Posterior cingulate gyrus (tissue), 11 donors: ENCODE measurements around the gene HERC2.
"Not testable (repeated sequence)": the region's sequence is repeated elsewhere in the genome, so short reads cannot be mapped to it uniquely, and the experiment has no call there.

Source experiments
- DNase-seq, 10 donors: peaks; one replicate each; pipeline versions ENCODE4 v3.0.0 to v3.0.0-alpha.2; 2020 to 2021; ENCODE audit warnings: mixed read lengths in 3 of 10
- intact Hi-C: fragments of 100-400 bp; cut with DNase I; formaldehyde crosslinking; loops from one replicate; pipeline ENCODE4 v1.15.1; 2023

Gene HERC2

DNA sequence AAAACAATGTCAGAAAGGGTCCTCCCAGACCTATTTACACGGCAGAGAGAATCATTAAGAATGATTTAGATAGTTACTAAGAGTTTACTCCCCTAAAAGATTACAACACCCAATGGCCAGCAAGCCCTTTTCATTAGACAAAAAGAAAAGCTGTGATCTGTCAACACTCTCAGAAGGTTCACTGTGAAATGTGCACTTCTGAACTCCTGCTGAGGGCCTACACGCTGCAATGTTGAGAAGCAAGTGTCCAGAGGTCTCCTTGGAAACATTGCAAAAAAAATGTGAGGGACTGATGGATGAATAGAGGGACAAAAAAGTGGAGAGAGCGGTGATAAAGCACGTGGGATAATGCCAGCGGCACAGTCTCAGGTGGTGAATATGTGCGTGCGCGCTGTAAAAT is 35.3 kb downstream of the HERC2 start:
- DNase-seq, intact Hi-C loops: not testable (repeated sequence)

GRCh38 chr15:28286031-28286430 is 35.9 kb downstream of the HERC2 start:
- DNase-seq = no peak
- intact Hi-C loops = no loop called here

GRCh38 chr15:28281876-28282275 is 40.1 kb downstream of the HERC2 start:
- DNase-seq = no peak
- intact Hi-C loops = no loop called here

- intact Hi-C loops = no loop called here
- no peak for DNase-seq
These were observed 47.3 kb downstream of the HERC2 start for GRCh38 chr15:28274635-28275034.

DNA sequence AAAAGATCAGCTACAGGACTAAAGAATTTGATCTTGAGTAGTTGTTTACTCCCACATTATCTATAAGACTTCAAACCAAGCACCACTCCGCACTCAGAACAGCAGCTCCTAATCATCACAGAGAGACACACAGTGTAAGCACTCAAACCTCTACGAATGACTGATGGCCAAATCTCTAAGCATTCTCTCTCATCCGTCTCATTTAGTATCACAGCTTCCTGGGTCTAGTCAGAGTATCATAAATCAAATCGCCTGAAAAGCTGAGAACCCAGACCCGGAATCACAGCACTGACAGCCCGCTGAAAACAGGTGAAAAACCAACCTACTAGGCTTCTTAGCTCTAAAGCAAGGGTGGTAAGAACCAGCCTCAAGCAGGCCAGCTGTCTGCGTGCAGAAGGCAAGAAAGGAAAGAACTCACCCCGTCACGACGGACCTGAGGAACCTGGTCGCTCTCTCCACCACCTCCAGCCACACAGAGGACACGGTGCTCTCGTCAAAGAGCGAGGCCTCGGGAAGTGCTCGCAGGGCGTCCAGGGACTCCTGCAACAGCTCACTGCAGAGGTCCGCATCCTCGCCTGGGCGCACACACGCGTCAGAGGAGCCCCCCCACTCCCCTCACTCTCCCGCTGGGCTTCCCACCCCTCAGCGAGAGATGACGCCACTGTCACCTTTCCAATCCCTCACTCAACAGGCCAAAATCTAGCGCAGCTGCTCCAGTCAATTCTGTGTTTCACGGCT is 47.9 kb downstream of the HERC2 start:
- intact Hi-C loops = no loop called here
- DNase-seq = peak in 1 of 10 donors; percentile 82

- DNase-seq = no peak
- intact Hi-C loops = no loop called here
These were observed 48.5 kb downstream of the HERC2 start for GRCh38 chr15:28273468-28273867.

DNA sequence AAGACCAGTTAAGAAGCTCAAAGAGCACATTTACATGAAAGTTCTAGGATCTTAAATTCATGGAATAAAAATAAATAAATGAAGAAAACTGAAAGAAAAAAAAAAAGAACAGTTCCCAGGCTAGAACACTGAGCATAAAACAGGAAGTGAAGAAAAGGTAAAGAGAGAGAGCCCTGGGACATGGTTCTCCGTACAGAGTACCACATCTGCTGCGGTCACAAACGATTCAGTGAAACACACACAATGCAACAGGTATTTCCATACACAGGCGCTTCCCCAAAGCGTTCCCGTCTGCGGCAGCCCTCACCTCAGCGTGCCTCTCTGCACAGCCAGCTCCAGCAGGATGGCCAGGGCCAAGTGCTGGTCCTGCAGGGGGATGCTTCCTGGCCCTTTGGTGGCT is 49.4 kb downstream of the HERC2 start:
- intact Hi-C loops = no loop called here
- DNase-seq = no peak

GRCh38 chr15:28271697-28272260 is 50.2 kb downstream of the HERC2 start:
- DNase-seq = no peak
- intact Hi-C loops = no loop called here

GRCh38 chr15:28269097-28269496 is 52.9 kb downstream of the HERC2 start:
- intact Hi-C loops = no loop called here
- no peak for DNase-seq

DNA sequence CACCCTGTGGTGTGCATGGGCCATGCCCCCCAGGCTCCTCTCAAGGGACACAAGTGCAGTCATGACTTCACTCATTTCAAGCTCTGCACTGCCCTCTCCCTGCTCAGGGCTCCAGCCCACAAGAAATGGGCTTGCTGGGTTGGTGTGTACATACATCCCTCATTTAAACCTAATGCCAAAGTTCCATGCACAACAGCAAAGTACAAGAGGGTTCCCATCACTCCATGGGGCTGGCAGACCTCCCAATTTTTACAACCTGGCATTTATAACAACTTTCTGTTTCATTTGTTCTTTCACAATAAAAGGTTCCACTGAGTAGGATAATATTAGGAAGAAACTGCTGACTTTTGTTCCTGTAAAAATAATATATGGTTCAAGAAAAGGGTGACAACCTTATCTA is 54.3 kb downstream of the HERC2 start:
- intact Hi-C loops = no loop called here
- no peak for DNase-seq

DNA sequence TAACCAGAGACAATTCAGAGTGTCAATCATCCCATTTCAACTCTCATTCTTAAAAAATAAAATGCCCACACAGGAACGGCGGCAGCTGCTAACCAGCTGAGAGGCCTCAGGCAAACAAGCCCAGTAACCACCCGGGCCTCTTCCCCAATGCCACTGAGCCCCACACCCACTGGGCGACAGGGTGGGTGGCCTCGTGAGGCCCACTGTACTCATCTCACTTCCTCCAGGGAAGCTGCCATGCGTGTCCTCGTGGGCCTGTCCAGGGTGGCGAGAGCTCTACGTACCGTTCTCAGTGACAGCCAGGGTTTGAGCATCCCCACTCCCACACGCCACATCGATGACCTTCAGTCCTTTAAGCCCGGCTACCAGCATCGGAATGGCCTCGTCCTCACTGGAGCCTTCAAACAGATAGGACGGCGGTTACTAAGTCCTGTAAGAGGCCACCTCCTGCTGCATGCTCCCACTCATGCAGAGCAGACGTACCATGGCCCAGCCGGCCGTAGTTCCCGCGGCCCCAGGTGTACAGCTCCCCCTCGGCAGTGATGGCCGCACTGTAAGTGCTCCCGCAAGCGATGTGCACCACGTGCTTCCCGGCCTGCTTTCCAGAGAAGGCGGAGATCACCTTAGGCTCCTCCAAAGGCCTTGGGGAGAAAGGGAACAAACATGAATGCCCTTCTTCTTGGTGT is 56.5 kb downstream of the HERC2 start:
- no peak for DNase-seq
- intact Hi-C loops = no loop called here

- intact Hi-C loops = no loop called here
- DNase-seq = no peak
These were observed 57.8 kb downstream of the HERC2 start for GRCh38 chr15:28264166-28264565.

DNA sequence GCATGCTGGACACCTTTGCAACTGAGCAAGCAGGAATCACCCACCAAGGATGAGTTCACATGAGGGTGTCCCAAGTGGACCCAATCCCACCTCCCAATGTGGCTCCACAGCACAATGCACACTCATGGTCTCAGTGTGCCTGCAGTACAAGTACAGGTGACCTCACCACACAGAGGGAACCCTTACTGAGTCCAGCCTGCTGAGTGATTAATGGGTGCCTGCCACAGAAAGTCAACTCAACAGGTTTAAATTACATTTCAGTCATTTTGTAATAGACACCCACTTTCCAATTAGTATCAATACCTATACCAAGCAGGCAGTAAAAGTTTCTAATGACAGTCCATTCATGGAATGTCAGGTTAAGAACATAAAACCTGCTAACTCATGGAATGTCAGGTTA is 59.5 kb downstream of the HERC2 start:
- DNase-seq = no peak
- intact Hi-C loops = no loop called here

DNA sequence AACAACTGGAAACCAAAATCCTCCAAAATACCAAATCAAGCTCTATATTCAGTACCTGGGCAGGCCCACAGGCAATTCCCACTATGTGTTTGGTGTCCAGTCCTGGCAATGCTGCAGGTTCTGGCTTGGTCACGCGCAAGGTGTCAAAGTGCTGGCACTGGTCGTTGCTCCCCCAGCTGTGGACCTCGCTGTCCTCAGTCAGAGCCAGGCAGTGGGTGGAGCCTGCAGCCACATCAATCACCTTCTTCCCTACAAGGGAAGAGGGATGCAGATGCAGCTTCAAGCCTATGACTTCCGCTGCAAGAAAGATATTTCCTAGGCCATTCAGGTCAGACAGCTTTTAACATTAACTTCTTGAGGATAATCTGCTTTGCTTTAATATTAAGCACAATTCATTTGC is 61.3 kb downstream of the HERC2 start:
- peak in 1 of 10 donors; percentile 27 for DNase-seq
- intact Hi-C loops = no loop called here

- intact Hi-C loops = no loop called here
- no peak for DNase-seq
These were observed 61.7 kb downstream of the HERC2 start for GRCh38 chr15:28260317-28260716.

GRCh38 chr15:28255965-28256364 is 66.0 kb downstream of the HERC2 start:
- intact Hi-C loops = no loop called here
- no peak for DNase-seq

DNA sequence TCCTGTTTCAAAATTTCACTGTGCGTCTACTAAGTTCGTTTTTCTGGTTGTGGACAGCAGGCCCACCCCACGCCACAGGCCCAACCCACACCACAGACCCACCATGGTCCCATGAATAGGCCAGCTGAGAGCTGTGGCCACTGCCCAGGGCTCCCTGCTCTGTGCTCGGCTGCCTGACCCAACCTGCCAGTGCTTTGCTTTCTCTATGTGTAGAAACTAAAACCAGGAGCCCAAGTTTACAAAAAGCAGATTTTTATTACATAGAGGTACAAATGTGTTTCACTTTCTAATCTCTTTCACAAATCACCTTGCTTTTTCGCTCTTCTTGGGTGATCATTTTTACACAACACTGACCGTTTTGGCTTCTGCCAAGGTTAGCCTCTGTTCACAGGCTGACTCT is 69.1 kb downstream of the HERC2 start:
- intact Hi-C loops = no loop called here
- no peak for DNase-seq

- no peak for DNase-seq
- intact Hi-C loops = no loop called here
These were observed 75.4 kb downstream of the HERC2 start for GRCh38 chr15:28246605-28247004.

GRCh38 chr15:28243901-28244300 is 78.1 kb downstream of the HERC2 start:
- DNase-seq = no peak
- intact Hi-C loops = no loop called here

DNA sequence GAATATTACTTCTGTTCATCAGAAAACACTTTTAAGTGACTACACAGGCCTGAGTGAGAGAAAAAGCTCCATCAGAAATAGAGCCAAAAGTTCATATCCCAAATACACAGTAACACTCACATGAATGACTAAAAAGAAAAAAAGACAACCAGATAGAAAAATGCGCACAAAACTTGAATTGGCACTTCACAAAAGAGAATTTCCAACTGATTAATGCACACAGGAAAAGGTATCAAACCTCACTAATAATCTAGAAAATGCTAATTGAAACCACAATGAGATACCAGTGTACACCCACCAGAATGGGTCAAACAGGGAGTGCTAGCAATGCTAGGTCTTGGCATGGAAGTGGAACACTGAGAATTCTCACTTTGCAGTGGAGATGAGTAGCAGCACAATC is 78.6 kb downstream of the HERC2 start:
- DNase-seq = no peak
- intact Hi-C loops = no loop called here

- DNase-seq, intact Hi-C loops: not testable (repeated sequence)
These were observed 83.7 kb downstream of the HERC2 start for GRCh38 chr15:28238296-28238695.

GRCh38 chr15:28231743-28232142 is 90.2 kb downstream of the HERC2 start:
- intact Hi-C loops = not testable (repeated sequence)

More at GRCh38 chr15:28231743-28232142, 90.2 kb downstream of the HERC2 start:
- not testable (repeated sequence) for DNase-seq
